Retina (tissue), 1 donor: Measurements from ENCODE around the gene FBP2.
"Not testable (repeated sequence)": the region's sequence is repeated elsewhere in the genome, so short reads cannot be mapped to it uniquely, and the experiment has no call there.

ENCODE experiments used
- DNase-seq: peaks from one replicate; pipeline ENCODE4 v3.0.0-alpha.2; 2016

Gene FBP2

GRCh38 chr9:94603259-94604160, 9.9 kb upstream of the FBP2 start:
- peak; percentile 78 for DNase-seq

GRCh38 chr9:94602666-94603065, 9.0 kb upstream of the FBP2 start:
- no peak for DNase-seq

GRCh38 chr9:94600715-94601114, 7.1 kb upstream of the FBP2 start:
- no peak for DNase-seq

GRCh38 chr9:94600258-94600657, 6.6 kb upstream of the FBP2 start:
- no peak for DNase-seq

- DNase-seq, result no peak
Measured at GRCh38 chr9:94599102-94599501, 5.5 kb upstream of the FBP2 start.

- DNase-seq, result not testable (repeated sequence)
Measured at GRCh38 chr9:94592683-94593082, 941 bp downstream of the FBP2 start.

GRCh38 chr9:94591876-94592275, 1.7 kb downstream of the FBP2 start:
- no peak for DNase-seq

GRCh38 chr9:94591046-94591545, 2.5 kb downstream of the FBP2 start:
- DNase-seq, result not testable (repeated sequence)

- no peak for DNase-seq
Measured at GRCh38 chr9:94588681-94589080, 4.9 kb downstream of the FBP2 start.

GRCh38 chr9:94586814-94587213, 6.8 kb downstream of the FBP2 start:
- no peak for DNase-seq

- DNase-seq, result no peak
Measured at GRCh38 chr9:94586316-94586715, 7.3 kb downstream of the FBP2 start.

GRCh38 chr9:94584555-94584954, 9.1 kb downstream of the FBP2 start:
- DNase-seq, result no peak

GRCh38 chr9:94581728-94582127, 11.9 kb downstream of the FBP2 start:
- no peak for DNase-seq

GRCh38 chr9:94577571-94577970, 16.1 kb downstream of the FBP2 start:
- DNase-seq, result no peak

- no peak for DNase-seq
Measured at GRCh38 chr9:94577036-94577435, 16.6 kb downstream of the FBP2 start.

GRCh38 chr9:94576131-94576530, 17.5 kb downstream of the FBP2 start:
- DNase-seq, result no peak

- no peak for DNase-seq
Measured at GRCh38 chr9:94568972-94569712, 24.5 kb downstream of the FBP2 start.

- no peak for DNase-seq
Measured at GRCh38 chr9:94568250-94568889, 25.3 kb downstream of the FBP2 start.

GRCh38 chr9:94567271-94567670, 26.4 kb downstream of the FBP2 start:
- no peak for DNase-seq

- DNase-seq, result no peak
Measured at GRCh38 chr9:94566550-94566949, 27.1 kb downstream of the FBP2 start.

- not testable (repeated sequence) for DNase-seq
Measured at GRCh38 chr9:94564279-94564678, 29.3 kb downstream of the FBP2 start.

- no peak for DNase-seq
Measured at GRCh38 chr9:94563548-94563947, 30.1 kb downstream of the FBP2 start.

- DNase-seq, result no peak
Measured at GRCh38 chr9:94560237-94560636, 33.4 kb downstream of the FBP2 start.
